HG03060 (cell line): ENCODE data around the gene RYR3.

ENCODE experiments used
- ATAC-seq: cut with Tn5 transposase; IDR thresholded peaks from one replicate; pipeline ENCODE4 v1.9.1; 2021; ENCODE audit warnings: low read depth, moderate number of reproducible peaks; ENCODE audit not compliant: unreplicated experiment

RYR3 gene

DNA sequence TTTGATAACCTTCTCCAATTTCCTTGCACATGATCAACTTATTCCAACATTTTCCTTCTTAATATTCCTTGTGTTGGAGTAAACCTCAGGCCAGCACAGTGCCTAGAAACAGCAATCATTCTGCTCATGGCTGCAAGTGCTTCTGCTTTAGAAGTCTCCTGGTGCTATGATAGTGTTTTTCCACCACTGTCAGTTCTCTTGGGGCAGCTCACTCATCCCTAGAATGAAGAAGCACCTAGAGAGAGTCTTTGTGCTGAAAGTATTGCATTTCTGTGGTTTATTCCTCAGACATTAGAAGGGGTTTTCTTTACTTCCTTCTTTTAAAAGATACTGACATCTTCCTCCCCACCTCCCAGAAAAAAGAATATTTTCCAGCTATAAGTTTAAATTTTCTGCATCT lies 183.5 kb downstream of the RYR3 start:
- no peak for ATAC-seq

DNA sequence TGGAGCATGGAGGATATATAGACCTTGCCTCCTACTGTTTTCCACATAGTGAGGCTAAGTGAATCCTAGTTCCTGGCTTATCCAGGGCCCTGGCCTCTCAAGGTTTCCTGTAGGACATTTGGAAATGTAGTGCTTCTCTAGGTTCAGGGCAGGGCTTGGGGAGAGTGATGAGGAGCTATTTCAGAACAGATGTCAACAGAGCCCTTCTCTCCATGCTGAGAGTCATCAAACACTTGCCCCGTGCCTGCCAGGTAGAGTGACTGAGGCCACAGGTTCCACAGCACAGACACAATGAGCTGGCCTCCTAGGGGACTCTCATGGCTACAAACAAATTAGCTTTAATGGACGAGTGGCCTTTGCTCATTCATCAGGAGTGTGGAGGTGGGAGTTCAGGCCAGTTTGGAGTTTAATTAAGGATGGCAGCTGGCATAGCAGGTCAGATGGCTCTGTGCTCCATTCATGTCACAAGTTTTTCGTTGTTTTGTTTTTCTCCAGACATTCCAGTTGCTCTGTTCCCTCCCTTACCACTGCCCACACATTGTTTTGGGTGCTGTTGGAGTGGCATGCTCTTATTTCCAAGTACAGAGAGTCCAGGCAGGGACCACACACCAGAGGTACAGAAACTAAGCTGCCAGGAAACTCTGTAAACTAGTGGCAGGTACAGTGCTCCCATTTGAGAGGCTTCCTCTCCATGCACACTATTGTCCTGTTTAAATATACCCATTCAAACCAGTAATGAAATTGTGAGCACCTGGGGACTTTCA lies 189.8 kb downstream of the RYR3 start:
- ATAC-seq = no peak

DNA sequence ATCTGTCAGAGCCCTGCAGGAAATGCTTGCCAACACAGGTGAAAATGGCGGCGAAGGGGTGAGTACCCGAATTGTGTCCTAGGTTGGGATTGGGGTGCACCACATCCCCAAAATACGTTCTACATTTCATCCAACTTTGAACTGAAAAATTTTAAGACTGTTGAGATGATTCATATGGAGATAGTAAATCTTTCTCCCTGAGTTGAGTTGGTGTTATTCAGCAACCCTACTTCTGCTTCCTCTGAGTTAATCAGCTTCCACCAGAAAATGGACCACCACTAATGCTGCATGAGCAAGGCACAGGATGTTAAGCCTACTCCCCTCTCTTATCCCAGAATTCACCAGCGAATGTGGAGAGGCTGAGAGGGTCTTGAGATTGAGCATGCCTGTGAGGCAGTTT lies 192.9 kb downstream of the RYR3 start:
- ATAC-seq = no peak

DNA sequence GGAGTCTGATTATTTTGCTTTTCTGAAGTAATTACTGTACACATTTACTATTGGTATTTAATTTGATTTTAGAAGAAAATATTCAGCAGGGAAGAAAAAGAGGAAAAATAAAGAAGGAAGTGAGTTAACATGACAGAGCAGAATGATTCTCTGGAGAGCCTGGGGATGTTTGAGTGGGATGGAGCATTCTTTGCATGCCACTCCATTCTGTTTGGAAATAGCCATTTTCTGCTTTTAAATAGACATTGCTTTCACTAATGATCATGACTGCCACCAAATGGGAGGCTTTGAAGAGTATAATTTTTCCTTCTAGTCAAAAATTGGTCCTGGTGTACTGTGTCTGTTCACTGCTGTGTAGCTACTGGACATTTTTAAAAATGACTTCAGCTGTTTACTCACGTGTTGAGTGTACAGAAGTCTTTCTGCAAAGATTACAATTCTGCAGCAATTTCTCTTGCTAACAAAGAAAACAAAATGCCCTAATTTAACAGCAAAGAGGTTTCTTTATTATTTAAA lies 196.1 kb downstream of the RYR3 start:
- ATAC-seq = no peak

DNA sequence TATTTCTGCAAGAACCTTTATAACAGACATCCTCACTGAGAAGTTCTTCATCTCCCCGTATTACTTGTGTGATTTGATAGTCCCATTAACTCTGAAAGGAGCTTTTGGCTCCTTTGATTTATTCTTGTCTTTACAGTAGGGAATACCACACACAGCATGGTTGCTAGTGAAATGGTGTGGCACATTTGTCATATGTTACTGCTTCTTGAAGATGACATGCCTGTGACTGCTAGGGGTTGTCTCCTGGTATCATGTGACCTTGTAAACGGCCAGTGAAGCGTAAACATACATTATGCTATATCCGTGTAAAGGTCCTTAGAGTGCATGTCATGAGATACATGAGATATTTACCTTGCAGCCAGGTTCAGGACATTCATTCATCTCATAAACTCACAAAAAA lies 197.9 kb downstream of the RYR3 start:
- no peak for ATAC-seq

DNA sequence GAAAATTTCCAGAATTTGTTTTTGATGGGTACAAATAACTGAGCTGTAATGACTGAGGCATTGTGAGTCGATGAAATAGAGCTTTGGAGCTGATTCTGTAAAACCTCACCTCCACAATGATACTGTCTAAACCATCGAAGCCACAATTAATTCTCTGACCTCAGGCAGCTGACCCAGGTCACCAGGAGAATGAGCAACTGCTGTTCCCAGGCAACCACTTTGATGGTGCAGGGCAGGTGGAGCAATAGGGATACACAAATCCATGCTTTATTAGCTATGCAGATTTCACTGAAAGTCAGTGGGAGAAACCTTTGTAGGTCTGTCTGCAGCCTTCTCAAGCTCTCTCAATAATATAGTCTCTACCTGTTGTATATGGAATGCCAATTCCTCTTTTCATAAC lies 204.4 kb downstream of the RYR3 start:
- ATAC-seq = no peak

DNA sequence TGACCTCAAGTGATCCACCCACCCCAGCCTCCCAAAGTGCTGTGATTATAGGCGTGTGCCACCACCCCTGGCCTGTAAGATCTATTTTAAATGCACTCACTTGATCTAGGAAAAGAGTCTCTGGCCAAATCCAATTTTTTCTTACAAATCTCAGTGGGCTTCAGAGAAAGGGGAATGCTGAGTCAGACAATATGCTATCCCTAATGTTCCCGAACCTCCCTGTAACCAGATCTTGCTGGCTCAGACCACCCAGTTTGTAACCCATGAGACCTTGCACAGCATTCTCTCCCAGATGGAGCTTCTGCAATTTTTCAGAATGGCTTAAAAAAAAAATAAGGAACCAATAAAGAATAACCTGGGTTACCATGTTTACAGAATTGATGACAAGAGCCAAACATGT lies 205.8 kb downstream of the RYR3 start:
- ATAC-seq = no peak

DNA sequence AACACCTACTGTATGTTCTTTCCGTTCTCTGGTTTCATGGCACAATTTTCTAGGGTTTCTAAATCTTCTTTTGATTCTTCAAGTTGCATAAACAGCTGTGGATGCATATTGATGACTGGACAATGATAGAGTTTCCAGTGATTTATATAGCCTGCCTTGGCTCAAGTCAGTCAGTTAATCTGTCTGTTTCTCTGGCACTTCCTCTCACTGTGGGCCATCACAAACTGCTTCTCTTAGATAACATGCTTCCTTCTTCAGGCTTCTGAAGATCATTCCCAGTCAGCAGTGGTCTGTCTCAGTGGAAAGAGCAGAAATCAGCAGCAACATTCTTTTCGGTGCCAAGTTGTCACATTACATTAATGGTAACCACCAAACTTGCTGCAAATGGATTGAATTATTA lies 207.2 kb downstream of the RYR3 start:
- no peak for ATAC-seq

DNA sequence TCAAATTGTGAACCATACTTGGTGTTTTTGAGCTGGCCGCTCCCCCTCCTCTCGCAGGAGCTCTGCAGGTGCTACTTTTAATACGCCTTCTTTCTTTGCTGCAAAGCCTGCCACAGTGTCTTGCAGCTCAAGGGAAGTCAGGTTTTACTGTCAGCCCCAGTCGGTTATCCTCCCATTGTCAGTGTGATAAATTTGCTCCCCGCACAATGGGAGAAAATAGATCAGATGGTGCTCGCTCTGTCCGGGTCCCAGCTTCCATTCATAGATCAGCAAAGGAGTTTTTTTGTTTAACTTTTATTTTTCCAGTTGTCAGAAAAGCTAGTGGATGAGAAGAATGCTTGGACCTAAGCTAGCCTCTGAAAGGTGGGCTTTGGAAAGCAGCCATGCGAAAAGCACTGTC lies 207.7 kb downstream of the RYR3 start:
- ATAC-seq = no peak

DNA sequence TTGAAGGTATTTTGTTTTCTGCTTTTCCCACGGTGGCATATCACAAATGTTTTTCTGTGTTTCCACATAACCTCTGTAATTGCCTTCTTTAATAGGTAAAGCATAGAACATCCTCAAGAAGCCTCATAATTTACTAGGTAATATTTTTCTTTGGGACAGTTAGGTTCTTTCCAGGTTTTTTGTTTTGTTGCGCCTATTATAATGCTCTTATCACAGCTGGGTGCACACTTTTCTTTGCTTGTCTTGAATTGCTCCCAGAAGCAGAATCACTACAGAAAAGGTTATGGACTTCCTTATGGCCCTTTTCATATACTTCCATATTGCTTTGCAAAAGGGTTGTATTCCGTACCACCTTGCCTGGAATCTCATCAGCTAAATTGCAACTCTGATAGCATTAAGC lies 213.5 kb downstream of the RYR3 start:
- no peak for ATAC-seq

DNA sequence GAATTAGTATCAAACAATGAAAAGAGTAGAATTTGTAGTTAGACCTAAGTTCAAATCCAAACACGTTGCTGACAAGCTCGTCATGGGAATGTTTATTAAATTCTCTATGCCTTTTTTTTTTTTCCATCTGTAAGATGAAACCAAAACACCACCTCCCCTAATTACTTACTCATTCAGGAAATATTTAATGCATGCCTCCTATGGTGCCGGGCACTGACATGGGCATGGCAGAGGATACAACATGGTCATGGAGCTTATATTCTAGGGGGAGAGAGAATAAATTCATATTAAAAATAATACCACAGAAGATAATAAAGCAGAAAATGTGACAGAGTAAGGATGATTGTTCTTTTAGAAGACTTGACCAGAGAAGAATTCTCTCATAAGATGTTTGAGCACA lies 215.8 kb downstream of the RYR3 start:
- no peak for ATAC-seq

DNA sequence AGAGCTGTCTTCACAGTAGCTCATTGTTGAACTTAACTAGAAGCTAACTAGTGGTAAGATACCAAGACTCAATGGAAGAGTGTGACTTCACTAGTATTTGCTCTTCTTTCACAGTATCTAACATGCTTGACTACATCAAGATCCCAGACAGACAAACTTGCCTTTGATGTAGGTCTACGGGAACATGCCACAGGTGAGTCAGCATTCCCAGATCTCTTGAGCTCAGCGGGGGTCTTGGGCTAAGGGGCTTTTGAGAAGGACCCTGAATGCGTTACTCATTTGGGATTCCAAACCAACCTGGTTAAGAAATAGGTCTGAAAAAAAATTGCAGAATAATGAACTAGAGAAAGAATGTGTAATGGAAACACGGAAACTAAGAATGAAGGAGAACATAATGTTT lies 222.4 kb downstream of the RYR3 start:
- no peak for ATAC-seq

DNA sequence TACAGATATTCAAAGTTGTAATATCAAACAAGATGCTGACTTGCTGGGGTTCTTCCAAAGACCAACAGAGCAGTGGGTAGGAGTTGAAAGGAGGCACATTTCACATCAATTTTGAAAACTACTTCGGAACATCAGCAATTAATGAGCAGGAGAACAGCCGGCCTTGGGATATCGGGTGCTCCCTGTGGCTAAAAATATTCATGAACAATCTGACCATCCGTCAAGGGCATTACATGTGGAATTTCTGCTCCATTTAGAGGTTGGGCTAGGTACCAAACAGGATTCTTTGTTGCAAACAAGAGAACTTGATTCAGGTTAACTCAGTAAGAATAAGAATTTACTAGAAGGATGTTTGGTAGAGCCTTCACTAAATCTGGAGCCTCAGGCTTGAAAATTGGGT lies 223.9 kb downstream of the RYR3 start:
- ATAC-seq = no peak

DNA sequence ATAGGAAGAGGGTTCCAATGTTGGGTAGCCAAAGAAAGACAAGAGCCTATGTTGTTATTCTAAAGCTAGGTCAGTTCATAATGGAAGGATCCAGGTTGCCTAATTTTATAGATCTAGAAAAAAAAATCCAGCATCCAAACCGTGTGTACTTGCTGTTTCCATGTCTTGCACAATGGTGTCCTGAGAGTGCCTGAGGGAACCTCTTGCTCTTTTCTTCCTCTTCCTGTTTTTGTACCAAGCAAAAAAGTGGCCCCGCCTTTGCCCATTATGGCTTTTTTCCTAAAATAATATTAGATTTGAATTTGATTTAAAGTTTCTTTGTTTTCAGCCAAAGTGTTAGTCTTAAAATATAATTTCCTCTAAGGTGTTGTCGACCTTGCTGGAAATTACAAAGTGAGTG lies 224.4 kb downstream of the RYR3 start:
- no peak for ATAC-seq

DNA sequence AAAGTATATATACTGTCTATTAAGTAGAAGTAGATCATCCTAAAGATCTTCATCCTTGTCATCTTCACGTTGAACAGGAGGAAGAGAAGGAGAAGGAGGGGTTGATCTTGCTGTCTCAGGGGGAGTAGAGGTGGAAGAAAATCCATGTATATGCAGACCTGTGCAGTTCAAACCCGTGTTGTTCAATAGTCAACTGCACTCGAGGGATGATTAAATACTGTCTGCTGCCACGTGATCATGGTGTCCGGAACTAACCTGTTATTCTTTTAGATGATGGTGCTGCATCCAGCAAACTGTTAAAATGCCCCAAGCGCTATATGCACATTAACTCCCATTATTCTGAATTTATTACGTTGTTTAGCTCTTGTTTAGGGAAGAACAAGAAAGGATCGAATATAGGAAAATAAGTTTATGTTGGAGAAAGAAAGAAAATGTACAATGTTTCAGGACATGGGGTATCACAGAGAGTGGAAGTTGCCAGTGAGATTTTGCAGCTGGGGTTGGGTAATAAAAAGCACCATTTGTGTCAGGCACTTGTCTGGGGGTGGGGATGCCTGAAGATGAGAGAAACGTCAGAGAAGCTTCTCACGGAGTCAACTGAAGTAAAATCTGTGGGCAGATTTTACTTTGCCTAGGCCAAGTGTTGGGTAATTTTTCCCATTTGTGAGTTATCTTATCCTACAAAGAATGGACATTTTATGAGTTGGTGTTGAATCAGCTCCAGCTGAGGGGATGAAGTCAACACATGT lies 229.2 kb downstream of the RYR3 start:
- no peak for ATAC-seq

DNA sequence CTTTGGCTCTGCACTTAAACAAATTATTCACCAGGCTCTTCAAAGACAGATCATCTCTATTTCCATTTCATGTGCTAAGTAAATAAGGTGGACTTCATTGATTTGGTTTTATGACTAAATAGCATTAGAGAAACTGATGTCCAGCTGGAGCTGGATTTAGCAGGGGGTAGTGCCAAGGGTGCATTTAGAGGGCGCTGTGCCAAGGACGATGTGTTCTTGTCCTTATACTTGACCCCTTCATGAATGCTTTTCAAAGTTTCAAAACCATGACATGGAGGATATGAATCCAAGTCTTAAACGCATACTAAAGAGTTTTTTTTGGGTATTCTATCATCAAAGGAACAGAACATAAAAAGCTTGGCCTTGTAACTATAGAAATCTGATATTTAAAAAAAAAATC lies 233.2 kb downstream of the RYR3 start:
- no peak for ATAC-seq

DNA sequence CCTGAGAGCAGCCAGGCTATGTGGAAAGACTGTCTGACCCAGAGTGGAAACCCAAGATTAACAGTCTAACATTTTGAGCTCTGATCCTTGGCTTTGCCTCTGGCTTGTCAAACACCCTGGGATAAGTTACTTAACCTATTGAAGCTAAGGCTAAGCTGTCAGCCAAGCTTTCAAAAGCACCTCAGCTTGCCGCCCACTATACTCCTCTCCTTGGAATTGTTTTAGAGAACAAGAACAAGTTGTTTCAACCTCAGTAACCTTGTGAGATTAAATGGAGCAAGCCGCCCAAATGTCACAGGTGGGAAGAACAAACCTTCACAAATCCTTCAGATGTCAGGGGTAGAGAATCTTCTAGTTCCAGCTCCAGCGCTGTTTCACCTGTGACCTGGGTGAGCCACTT lies 235.1 kb downstream of the RYR3 start:
- no peak for ATAC-seq

DNA sequence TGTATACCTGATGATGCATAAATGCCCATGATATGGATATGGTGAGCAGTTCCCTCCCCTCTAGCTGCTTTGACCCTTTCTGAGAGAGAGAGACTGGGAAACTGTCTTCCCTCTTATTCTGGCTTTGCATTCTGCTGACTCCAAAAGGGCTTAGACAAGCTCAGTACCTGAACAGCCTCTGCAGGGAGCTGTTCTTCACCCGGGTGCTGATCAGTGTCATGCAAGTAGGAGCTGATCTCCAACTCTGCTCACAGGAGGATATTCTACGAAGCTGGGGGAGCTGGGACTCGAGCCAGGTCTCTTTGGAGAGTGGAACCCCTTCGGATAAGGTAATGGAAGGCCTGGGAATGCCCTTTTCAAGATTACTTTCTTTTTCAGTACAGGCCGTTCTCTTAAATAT lies 237.1 kb downstream of the RYR3 start:
- ATAC-seq = no peak

DNA sequence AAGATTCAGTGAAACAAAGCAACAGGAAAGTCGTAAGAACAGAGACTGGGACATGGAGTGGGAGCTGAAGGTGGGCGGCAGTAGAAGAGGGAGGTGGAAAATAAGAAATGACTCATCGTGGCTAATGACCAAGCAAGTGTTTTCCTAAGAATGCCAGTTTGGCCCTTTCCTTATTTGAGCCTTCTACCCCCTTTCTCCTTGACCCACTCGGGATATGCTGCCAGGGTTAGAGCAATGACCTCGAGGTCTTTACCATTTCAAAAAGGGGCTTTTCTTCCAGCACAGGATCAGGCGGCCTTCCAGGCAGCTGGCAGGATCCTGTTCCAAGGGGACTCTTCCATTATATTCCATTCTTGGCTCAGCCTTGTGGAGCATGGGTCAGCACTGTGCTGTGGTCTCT lies 241.1 kb downstream of the RYR3 start:
- no peak for ATAC-seq

DNA sequence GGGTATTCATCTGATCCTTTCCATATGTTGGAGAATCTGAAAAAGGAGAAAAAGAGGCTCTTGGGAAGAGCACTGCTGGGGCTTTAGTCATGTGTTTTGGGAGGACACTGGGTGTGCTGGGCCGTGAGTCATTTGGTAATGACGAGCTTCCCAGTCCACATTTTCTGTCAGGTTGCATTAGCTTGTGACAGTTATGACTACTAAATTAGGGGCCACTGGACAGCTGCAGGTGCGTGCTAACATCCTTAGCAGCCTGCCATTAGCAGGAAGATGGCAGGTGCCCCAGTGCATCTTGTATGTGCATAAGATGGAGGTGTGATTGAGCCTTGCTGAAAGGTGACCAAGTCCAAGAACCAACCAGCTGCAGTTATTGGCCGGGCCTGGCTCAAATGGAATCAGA lies 242.4 kb downstream of the RYR3 start:
- ATAC-seq = no peak

DNA sequence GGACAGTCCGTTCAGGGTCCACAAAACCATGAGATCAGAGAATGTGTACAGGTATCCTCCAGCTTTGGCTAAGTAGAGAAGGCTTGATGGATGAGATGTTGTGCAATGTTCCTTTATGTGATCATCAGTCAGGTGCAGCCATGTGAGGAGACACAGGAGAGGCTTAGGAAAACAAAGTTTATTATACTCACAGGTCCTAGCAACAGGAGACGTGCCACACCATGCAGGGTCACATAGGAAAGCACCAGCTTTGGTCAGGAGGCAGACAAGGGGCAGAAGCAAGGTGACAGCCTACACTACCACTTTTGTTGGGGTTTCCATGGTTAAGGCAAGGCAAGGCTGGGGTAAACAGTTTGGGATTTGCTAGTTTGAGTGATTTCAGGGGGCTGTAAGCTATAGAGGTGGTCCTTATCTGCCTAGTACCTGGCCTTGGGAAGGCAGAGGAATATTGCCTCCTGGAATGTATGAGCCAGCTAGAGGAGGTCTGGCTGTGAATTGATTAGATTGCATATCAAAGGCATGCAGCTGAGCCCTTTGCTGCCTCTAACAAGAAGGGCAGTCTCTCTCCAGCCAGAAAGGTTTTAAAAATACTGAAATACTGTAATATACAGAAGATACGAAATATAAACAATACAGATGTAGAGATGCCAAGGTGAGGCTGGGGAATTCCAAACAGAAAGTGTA lies 248.6 kb downstream of the RYR3 start:
- ATAC-seq = no peak

DNA sequence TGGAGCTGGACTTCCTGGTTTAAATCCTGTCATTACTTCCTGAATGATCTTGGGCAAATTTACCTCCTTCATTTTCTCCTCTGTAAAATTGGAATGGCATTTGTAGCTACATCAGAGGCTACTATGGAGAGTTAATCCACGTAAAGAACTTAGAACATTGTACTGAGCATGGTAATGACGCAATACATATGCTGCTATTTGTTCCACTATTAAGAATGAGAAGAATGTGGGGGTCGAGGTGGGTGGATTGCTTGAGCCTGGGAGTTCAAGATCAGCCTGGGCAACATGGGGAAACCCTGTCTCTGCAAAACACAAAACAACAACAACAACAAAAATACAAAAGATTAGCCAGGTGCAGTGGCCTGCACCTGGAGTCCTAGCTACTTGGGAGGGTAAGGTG lies 250.6 kb downstream of the RYR3 start:
- no peak for ATAC-seq
